ENCODE results near the gene CELA3A. TPM values are rescaled to one million over a fixed set of nuclear protein-coding genes. Genes with fewer than 3 reads are reported as not detected.
"Not testable (repeated sequence)": the region's sequence is repeated elsewhere in the genome, so short reads cannot be mapped to it uniquely, and the experiment has no call there.

Gene CELA3A
- total RNA-seq, 4 donors from 2014 or later = not detected

- Histone ChIP-seq H3K4me3 (no peak overlapping the region), H3K4me1 (peaks cover 6 to 15% (median 11%) of the 10 kb centered on the region in 4 donors), H3K27me3 (no peaks in the 10 kb centered on the region), H3K9me3 (no peaks in the 10 kb centered on the region), H3K36me3 (no peaks in the 10 kb centered on the region), H3K27ac (replicated peaks in 1 of 4) (no peak overlapping the region)
- TF ChIP-seq EP300 (IDR thresholded peaks at IDR 0.05) (no peak), CTCF (IDR thresholded peaks at IDR 0.05) (no peak)
- 87% methylated on average over 15 of the region's 15 CpGs for WGBS
- no peak for DNase-seq (ENCODE audit: extremely low spot score)
- intact Hi-C loops (cut with DNase I) = loop anchor here (10.0 kb wide), 1 partner anchor 202 kb away; no protein-coding TSS in a partner anchor
Observed at GRCh38 chr1:21966247-21967000, 35.0 kb upstream of the CELA3A start.

GRCh38 chr1:21967216-21967615 lies 34.2 kb upstream of the CELA3A start:
- intact Hi-C loops (cut with DNase I) = loop anchor here (10.0 kb wide), 1 partner anchor 202 kb away; no protein-coding TSS in a partner anchor
- not testable (repeated sequence) for H3K9me3 ChIP-seq; DNase-seq (ENCODE audit: extremely low spot score); H3K4me3 ChIP-seq; H3K27me3 ChIP-seq; H3K36me3 ChIP-seq; H3K27ac ChIP-seq (replicated peaks in 1 of 4)
- WGBS = 95% methylated on average over 5 of the region's 6 CpGs
- H3K4me1 ChIP-seq = peaks cover 6 to 11% (median 9%) of the 10 kb centered on the region in 4 donors

GRCh38 chr1:21969066-21969465 lies 32.4 kb upstream of the CELA3A start:
- no CpG with 5 or more reads among the region's 5 CpGs for WGBS
- not testable (repeated sequence) for DNase-seq (ENCODE audit: extremely low spot score); H3K4me1 ChIP-seq; H3K36me3 ChIP-seq; H3K27ac ChIP-seq (replicated peaks in 1 of 4); H3K27me3 ChIP-seq; H3K9me3 ChIP-seq; H3K4me3 ChIP-seq
- intact Hi-C loops (cut with DNase I) = loop anchor here (10.0 kb wide), 1 partner anchor 204 kb away; no protein-coding TSS in a partner anchor

GRCh38 chr1:21970523-21970922 lies 30.9 kb upstream of the CELA3A start:
- H3K36me3 ChIP-seq; intact Hi-C loops (cut with DNase I); H3K4me1 ChIP-seq; H3K4me3 ChIP-seq; H3K27me3 ChIP-seq; H3K9me3 ChIP-seq; DNase-seq (ENCODE audit: extremely low spot score); H3K27ac ChIP-seq (replicated peaks in 1 of 4): not testable (repeated sequence)
- WGBS = 56% methylated on average over 4 of the region's 4 CpGs

- H3K4me1 ChIP-seq; H3K4me3 ChIP-seq; intact Hi-C loops (cut with DNase I); DNase-seq (ENCODE audit: extremely low spot score); H3K36me3 ChIP-seq; H3K9me3 ChIP-seq; H3K27me3 ChIP-seq; H3K27ac ChIP-seq (replicated peaks in 1 of 4): not testable (repeated sequence)
- WGBS = 61% methylated on average over 2 of the region's 2 CpGs
Observed at GRCh38 chr1:21972973-21973441, 28.4 kb upstream of the CELA3A start.

- WGBS = 84% methylated on average over 8 of the region's 8 CpGs
- H3K36me3 ChIP-seq; H3K27ac ChIP-seq (replicated peaks in 1 of 4); H3K4me3 ChIP-seq; intact Hi-C loops (cut with DNase I); H3K4me1 ChIP-seq; H3K9me3 ChIP-seq; H3K27me3 ChIP-seq; DNase-seq (ENCODE audit: extremely low spot score): not testable (repeated sequence)
Observed at GRCh38 chr1:21973948-21974347, 27.5 kb upstream of the CELA3A start.

GRCh38 chr1:21974699-21975098 lies 26.8 kb upstream of the CELA3A start:
- intact Hi-C loops (cut with DNase I); H3K4me1 ChIP-seq; H3K27ac ChIP-seq (replicated peaks in 1 of 4); H3K9me3 ChIP-seq; DNase-seq (ENCODE audit: extremely low spot score); H3K27me3 ChIP-seq; H3K4me3 ChIP-seq; H3K36me3 ChIP-seq: not testable (repeated sequence)
- 60% methylated on average over 6 of the region's 6 CpGs for WGBS

GRCh38 chr1:21975296-21975695 lies 26.2 kb upstream of the CELA3A start:
- not testable (repeated sequence) for DNase-seq (ENCODE audit: extremely low spot score)
- WGBS = 94% methylated on average over 9 of the region's 9 CpGs

GRCh38 chr1:21976703-21977239 lies 24.7 kb upstream of the CELA3A start, which contains the start of gene CELA3B:
TSS of gene CELA3B (plus strand) at chr1:21977022. CDS start at chr1:21977040, 18 bp downstream.
- H3K36me3 ChIP-seq; intact Hi-C loops (cut with DNase I); H3K27ac ChIP-seq (replicated peaks in 1 of 4); DNase-seq (ENCODE audit: extremely low spot score); H3K4me1 ChIP-seq; H3K27me3 ChIP-seq; H3K9me3 ChIP-seq; H3K4me3 ChIP-seq: not testable (repeated sequence)
- WGBS = 95% methylated on average over 6 of the region's 9 CpGs

More at GRCh38 chr1:21975296-21975695, 26.2 kb upstream of the CELA3A start:
- H3K4me3 ChIP-seq; intact Hi-C loops (cut with DNase I); H3K27me3 ChIP-seq; H3K27ac ChIP-seq (replicated peaks in 1 of 4); H3K4me1 ChIP-seq; H3K9me3 ChIP-seq; H3K36me3 ChIP-seq: not testable (repeated sequence)

GRCh38 chr1:21978209-21978608 lies 23.2 kb upstream of the CELA3A start:
- intact Hi-C loops (cut with DNase I); DNase-seq (ENCODE audit: extremely low spot score): not testable (repeated sequence)
- WGBS = 86% methylated on average over 8 of the region's 11 CpGs

GRCh38 chr1:21980515-21981220 lies 20.8 kb upstream of the CELA3A start:
- H3K4me3 ChIP-seq; H3K9me3 ChIP-seq; DNase-seq (ENCODE audit: extremely low spot score); H3K4me1 ChIP-seq; H3K36me3 ChIP-seq; H3K27me3 ChIP-seq; H3K27ac ChIP-seq (replicated peaks in 1 of 4); intact Hi-C loops (cut with DNase I): not testable (repeated sequence)
- 37% methylated on average over 2 of the region's 21 CpGs for WGBS

More at GRCh38 chr1:21978209-21978608, 23.2 kb upstream of the CELA3A start:
- H3K4me1 ChIP-seq; H3K27me3 ChIP-seq; H3K9me3 ChIP-seq; H3K27ac ChIP-seq (replicated peaks in 1 of 4); H3K4me3 ChIP-seq; H3K36me3 ChIP-seq: not testable (repeated sequence)

Measured in esophagus muscularis mucosa (tissue), 4 donors.